ENCODE measurements around the gene TGM5. TPM values are rescaled to one million over a fixed set of nuclear protein-coding genes. Genes with fewer than 3 reads are reported as not detected.

Gene TGM5
- total RNA-seq, 1 donor from 2014 or later, result not detected

GRCh38 chr15:43225201-43225949 lies 41.4 kb downstream of the TGM5 start:
- peaks cover 3% of the 10 kb centered on the region for H3K27me3 Mint-ChIP-seq (ENCODE audit: unreplicated experiment)

GRCh38 chr15:43221422-43221821 lies 45.3 kb downstream of the TGM5 start:
- H3K4me3 Mint-ChIP-seq (ENCODE audit: unreplicated experiment), result no peak overlapping the region
- peaks cover 3% of the 10 kb centered on the region for H3K27me3 Mint-ChIP-seq (ENCODE audit: unreplicated experiment)
- H3K36me3 Mint-ChIP-seq (ENCODE audit: low read depth, unreplicated experiment), result no peaks in the 10 kb centered on the region
- H3K9me3 Mint-ChIP-seq (ENCODE audit: unreplicated experiment), result no peaks in the 10 kb centered on the region
- no peak for TF ChIP-seq CTCF (IDR thresholded peaks at IDR 0.05; ENCODE audit: unreplicated experiment)
- H3K27ac Mint-ChIP-seq (ENCODE audit: unreplicated experiment), result no peak overlapping the region
- peaks cover 3% of the 10 kb centered on the region for H3K4me1 Mint-ChIP-seq (ENCODE audit: unreplicated experiment)
- no peak for DNase-seq (ENCODE audit: low spot score)

More at GRCh38 chr15:43225201-43225949, 41.4 kb downstream of the TGM5 start:
- Mint-ChIP-seq H3K27ac (ENCODE audit: unreplicated experiment) (no peak overlapping the region), H3K9me3 (ENCODE audit: unreplicated experiment) (no peaks in the 10 kb centered on the region), H3K36me3 (ENCODE audit: low read depth, unreplicated experiment) (no peaks in the 10 kb centered on the region), H3K4me1 (ENCODE audit: unreplicated experiment) (peaks cover 3% of the 10 kb centered on the region), H3K4me3 (ENCODE audit: unreplicated experiment) (no peak overlapping the region)
- peak; percentile 41 for DNase-seq (ENCODE audit: low spot score)
- TF ChIP-seq CTCF (IDR thresholded peaks at IDR 0.05; ENCODE audit: unreplicated experiment), result peak; percentile 56

- TF ChIP-seq CTCF (IDR thresholded peaks at IDR 0.05; ENCODE audit: unreplicated experiment), result no peak
- H3K4me1 Mint-ChIP-seq (ENCODE audit: unreplicated experiment), result peaks cover 3% of the 10 kb centered on the region
- H3K4me3 Mint-ChIP-seq (ENCODE audit: unreplicated experiment), result no peak within 1 kb of the TSS
- no peaks in the 10 kb centered on the region for H3K9me3 Mint-ChIP-seq (ENCODE audit: unreplicated experiment)
- no peaks in the 10 kb centered on the region for H3K36me3 Mint-ChIP-seq (ENCODE audit: low read depth, unreplicated experiment)
- DNase-seq (ENCODE audit: low spot score), result no peak
- peaks cover 3% of the 10 kb centered on the region for H3K27me3 Mint-ChIP-seq (ENCODE audit: unreplicated experiment)
- no peak within 1 kb of the TSS for H3K27ac Mint-ChIP-seq (ENCODE audit: unreplicated experiment)
Observed at GRCh38 chr15:43220991-43221403, 45.7 kb downstream of the TGM5 start, which contains the start of gene EPB42. Gene EPB42, minus strand, starts transcription at chr15:43221018. Its CDS starts 193 bp downstream, at chr15:43220825.

DNA sequence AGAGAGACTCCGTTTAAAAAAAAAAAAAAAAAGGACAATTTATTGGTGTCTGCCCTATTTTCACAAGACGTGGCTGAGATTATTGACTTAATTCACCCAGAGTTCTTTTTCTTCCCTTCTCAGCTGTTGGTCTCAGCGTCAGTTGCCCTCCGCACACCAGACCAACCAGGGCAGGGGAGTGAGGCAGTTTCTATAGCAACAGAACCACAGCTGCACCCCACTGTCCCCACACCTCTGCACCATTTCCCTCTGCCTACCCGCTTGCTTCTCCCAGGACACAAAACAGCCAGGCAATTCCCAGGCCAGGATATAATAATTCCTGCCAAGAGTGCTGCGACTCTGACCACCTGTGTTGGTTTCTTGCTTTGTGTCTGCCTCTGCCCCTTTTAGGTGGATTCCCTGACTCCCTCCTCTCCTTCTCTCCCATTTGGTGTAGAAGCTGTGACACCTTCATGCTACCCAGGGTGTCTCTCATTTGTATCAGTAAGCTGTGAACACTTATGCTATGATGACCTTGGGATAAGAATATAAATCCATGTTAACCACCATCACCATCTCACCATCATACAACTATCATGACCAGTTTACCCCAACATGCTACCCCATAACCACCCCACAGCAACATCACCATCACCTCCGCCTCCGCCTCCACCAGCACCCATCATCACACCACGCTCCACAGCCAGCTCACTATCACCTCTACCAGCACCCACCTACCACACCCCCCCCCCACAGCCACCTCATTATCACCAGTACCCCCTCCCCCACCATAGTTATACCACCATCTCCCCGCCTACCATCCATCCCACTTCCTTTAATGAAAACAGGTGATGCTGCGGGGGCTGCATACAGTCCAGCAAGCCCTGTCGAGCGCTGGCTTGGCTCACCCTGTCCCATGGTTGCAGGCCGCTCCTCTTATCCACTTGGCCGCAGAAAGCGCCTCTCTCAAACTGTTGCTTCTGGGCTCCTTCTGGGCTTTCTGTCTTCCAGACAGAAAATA lies 46.5 kb downstream of the TGM5 start:
- no peak for DNase-seq (ENCODE audit: low spot score)
- no peaks in the 10 kb centered on the region for H3K27me3 Mint-ChIP-seq (ENCODE audit: unreplicated experiment)

More for the DNA sequence above, 46.5 kb downstream of the TGM5 start:
- Mint-ChIP-seq H3K9me3 (ENCODE audit: unreplicated experiment) (no peaks in the 10 kb centered on the region), H3K36me3 (ENCODE audit: low read depth, unreplicated experiment) (no peaks in the 10 kb centered on the region), H3K27ac (ENCODE audit: unreplicated experiment) (no peak overlapping the region), H3K4me1 (ENCODE audit: unreplicated experiment) (no peaks in the 10 kb centered on the region), H3K4me3 (ENCODE audit: unreplicated experiment) (no peak overlapping the region)
- TF ChIP-seq CTCF (IDR thresholded peaks at IDR 0.05; ENCODE audit: unreplicated experiment), result no peak
